Ovary (tissue), 3 donors: ENCODE results near the gene OOSP2.

Source experiments
- EP300 ChIP-seq: sonication (generic); formaldehyde crosslinking; IDR thresholded peaks from one replicate; pipeline ENCODE4 v1.6.1; 2017; ENCODE audit warnings: antibody characterized with exemption
- POLR2A ChIP-seq: fragments of 450-650 bp; IDR thresholded peaks from one replicate; pipeline ENCODE4 v1.6.1; 2017; ENCODE audit warnings: antibody characterized with exemption, mild to moderate bottlenecking, moderate library complexity
- TF ChIP-seq, protein P1 (sequence below), 3 donors: fragments of 450-650 bp in 2 of 3; fragments of 200-600 bp in 1 of 3; IDR thresholded peaks; one replicate each; pipeline versions ENCODE4 v1.5.1 to v1.8.0; 2016 to 2022; ENCODE audit warnings: antibody characterized with exemption in 3 of 3, mild to moderate bottlenecking in 1 of 3
- donor health status: DM: no; HTN: no; CAD: no.

DNA sequence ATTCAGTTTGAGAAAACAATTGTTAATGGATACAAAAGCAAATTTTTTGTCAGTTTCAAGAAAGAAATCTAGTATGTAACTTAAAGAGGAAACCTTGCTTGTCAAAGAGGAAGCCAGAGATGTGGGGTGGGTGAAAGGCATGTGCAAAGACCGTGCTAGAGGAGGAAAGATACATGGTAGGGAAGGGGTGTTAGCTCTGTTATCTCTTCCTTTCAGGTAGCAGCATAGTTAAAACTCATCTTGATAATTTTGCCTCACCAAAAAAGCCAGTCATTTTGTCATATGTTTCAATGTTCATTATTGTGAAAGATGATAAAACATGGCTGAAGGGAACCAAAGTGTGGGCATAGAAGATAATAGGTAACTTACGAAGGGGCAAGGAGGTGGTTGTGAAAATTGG is 45.7 kb downstream of the OOSP2 start:
- TF ChIP-seq, protein P1, sequence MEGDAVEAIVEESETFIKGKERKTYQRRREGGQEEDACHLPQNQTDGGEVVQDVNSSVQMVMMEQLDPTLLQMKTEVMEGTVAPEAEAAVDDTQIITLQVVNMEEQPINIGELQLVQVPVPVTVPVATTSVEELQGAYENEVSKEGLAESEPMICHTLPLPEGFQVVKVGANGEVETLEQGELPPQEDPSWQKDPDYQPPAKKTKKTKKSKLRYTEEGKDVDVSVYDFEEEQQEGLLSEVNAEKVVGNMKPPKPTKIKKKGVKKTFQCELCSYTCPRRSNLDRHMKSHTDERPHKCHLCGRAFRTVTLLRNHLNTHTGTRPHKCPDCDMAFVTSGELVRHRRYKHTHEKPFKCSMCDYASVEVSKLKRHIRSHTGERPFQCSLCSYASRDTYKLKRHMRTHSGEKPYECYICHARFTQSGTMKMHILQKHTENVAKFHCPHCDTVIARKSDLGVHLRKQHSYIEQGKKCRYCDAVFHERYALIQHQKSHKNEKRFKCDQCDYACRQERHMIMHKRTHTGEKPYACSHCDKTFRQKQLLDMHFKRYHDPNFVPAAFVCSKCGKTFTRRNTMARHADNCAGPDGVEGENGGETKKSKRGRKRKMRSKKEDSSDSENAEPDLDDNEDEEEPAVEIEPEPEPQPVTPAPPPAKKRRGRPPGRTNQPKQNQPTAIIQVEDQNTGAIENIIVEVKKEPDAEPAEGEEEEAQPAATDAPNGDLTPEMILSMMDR (IDR thresholded peaks at IDR 0.05), result no peak
- TF ChIP-seq POLR2A (no peak), EP300 (no peak)
